Mesenchymal stem cell (in vitro differentiated cells and primary cell): ENCODE data around the gene BCL2A1.

Experiments used
- DNase-seq: peaks from one replicate; pipeline ENCODE4 v3.0.0-alpha.2; 2013
- H2AFZ ChIP-seq: one replicate; pipeline ENCODE4 v1.6.1; 2013; ENCODE audit warnings: low read depth, mild to moderate bottlenecking, control low read depth, inconsistent platforms, low read length, moderate library complexity
- H2AK5ac ChIP-seq: 2 replicates; pipeline ENCODE4 v1.6.1; 2013; ENCODE audit warnings: low read length, moderate library complexity, mild to moderate bottlenecking, inconsistent platforms; ENCODE audit not compliant: severe bottlenecking
- H2BK120ac ChIP-seq: one replicate; pipeline ENCODE4 v1.6.1; 2013; ENCODE audit warnings: low read depth, mild to moderate bottlenecking, inconsistent platforms, low read length, moderate library complexity
- H2BK12ac ChIP-seq, 2 experiments: one replicate each; pipeline ENCODE4 v1.6.1; 2013; ENCODE audit warnings: inconsistent platforms in 2 of 2, low read length in 2 of 2, mild to moderate bottlenecking in 2 of 2, moderate library complexity in 2 of 2, control low read depth in 1 of 2
- H2BK15ac ChIP-seq: one replicate; pipeline ENCODE4 v1.6.1; 2013; ENCODE audit warnings: mild to moderate bottlenecking, low read depth, inconsistent platforms; ENCODE audit not compliant: poor library complexity, severe bottlenecking
- H2BK5ac ChIP-seq: 2 replicates; pipeline ENCODE4 v1.6.1; 2013; ENCODE audit warnings: low read depth, mild to moderate bottlenecking, low read length, control low read depth, inconsistent platforms; ENCODE audit not compliant: poor library complexity, severe bottlenecking
- H3K14ac ChIP-seq, 2 experiments: one replicate each; pipeline ENCODE4 v1.6.1; 2013; ENCODE audit warnings: inconsistent platforms in 2 of 2, low read length in 2 of 2, control low read depth in 1 of 2, mild to moderate bottlenecking in 1 of 2, moderate library complexity in 1 of 2
- H3K18ac ChIP-seq, 2 experiments: one replicate each; pipeline ENCODE4 v1.6.1; 2013; ENCODE audit warnings: inconsistent platforms in 2 of 2, low read length in 2 of 2, control low read depth in 1 of 2, low read depth in 1 of 2, mild to moderate bottlenecking in 1 of 2
- H3K23ac ChIP-seq, 2 experiments: one replicate each; pipeline ENCODE4 v1.6.1; 2013; ENCODE audit warnings: inconsistent platforms in 2 of 2, low read length in 2 of 2, mild to moderate bottlenecking in 2 of 2, moderate library complexity in 2 of 2, control low read depth in 1 of 2
- H3K27ac ChIP-seq: 2 replicates; pipeline ENCODE4 v1.5.1; 2013; ENCODE audit warnings: mild to moderate bottlenecking, moderate library complexity, low read length, control low read depth, inconsistent platforms; ENCODE audit not compliant: poor library complexity, severe bottlenecking
- H3K27me3 ChIP-seq, 2 experiments: 2 replicates each; pipeline versions ENCODE4 v1.6.1 to v1.7.0; 2013; ENCODE audit warnings: low read length in 2 of 2, mild to moderate bottlenecking in 2 of 2, moderate library complexity in 2 of 2, control low read depth in 1 of 2, inconsistent platforms in 1 of 2; ENCODE audit not compliant: control insufficient read depth in 1 of 2, insufficient read depth in 1 of 2
- H3K36me3 ChIP-seq, 2 experiments: 2 replicates each; pipeline versions ENCODE4 v1.6.1 to v1.7.0; 2013; ENCODE audit warnings: low read length in 2 of 2, control low read depth in 1 of 2, inconsistent platforms in 1 of 2, low read depth in 1 of 2, mild to moderate bottlenecking in 1 of 2; ENCODE audit not compliant: insufficient read depth in 2 of 2, control insufficient read depth in 1 of 2
- H3K4ac ChIP-seq, 2 experiments: one replicate each; pipeline ENCODE4 v1.6.1; 2013; ENCODE audit warnings: inconsistent platforms in 2 of 2, low read length in 2 of 2, mild to moderate bottlenecking in 2 of 2, moderate library complexity in 2 of 2, control low read depth in 1 of 2, low read depth in 1 of 2
- H3K4me1 ChIP-seq: 2 replicates; pipeline ENCODE4 v1.6.1; 2013; ENCODE audit warnings: low read depth, low read length, control low read depth; ENCODE audit not compliant: control insufficient read depth, insufficient read depth
- H3K4me2 ChIP-seq: 2 replicates; pipeline ENCODE4 v1.6.1; 2013; ENCODE audit warnings: low read length, mild to moderate bottlenecking, inconsistent platforms; ENCODE audit not compliant: poor library complexity, severe bottlenecking
- H3K4me3 ChIP-seq, 2 experiments: 2 replicates each; pipeline versions ENCODE4 v1.5.1 to v1.7.0; 2013; ENCODE audit warnings: low read length in 2 of 2, mild to moderate bottlenecking in 2 of 2, control low read depth in 1 of 2, low read depth in 1 of 2; ENCODE audit not compliant: insufficient read depth in 1 of 2
- H3K79me1 ChIP-seq: replicated peaks from 2 replicates; pipeline ENCODE4 v1.6.1; 2013; ENCODE audit warnings: mild to moderate bottlenecking, control low read depth, low read length, inconsistent platforms; ENCODE audit not compliant: poor library complexity, severe bottlenecking
- H3K9ac ChIP-seq: 2 replicates; pipeline ENCODE4 v1.7.0; 2013; ENCODE audit warnings: mild to moderate bottlenecking, low read length, moderate library complexity
- H3K9me3 ChIP-seq: 2 replicates; pipeline ENCODE4 v1.7.0; 2013; ENCODE audit warnings: mild to moderate bottlenecking, low read length; ENCODE audit not compliant: control insufficient read depth
- H4K8ac ChIP-seq: one replicate; pipeline ENCODE4 v1.6.1; 2013; ENCODE audit warnings: inconsistent platforms, mild to moderate bottlenecking, low read length, moderate library complexity
- H4K91ac ChIP-seq: one replicate; pipeline ENCODE4 v1.6.1; 2013; ENCODE audit warnings: mild to moderate bottlenecking, low read length, inconsistent platforms
- WGBS: methylation state at CpG from one replicate; pipeline ENCODE4 v1.1.7; 2013; ENCODE audit warnings: mixed read lengths; 5-methylcytosine and 5-hydroxymethylcytosine counted together

BCL2A1 gene

DNA sequence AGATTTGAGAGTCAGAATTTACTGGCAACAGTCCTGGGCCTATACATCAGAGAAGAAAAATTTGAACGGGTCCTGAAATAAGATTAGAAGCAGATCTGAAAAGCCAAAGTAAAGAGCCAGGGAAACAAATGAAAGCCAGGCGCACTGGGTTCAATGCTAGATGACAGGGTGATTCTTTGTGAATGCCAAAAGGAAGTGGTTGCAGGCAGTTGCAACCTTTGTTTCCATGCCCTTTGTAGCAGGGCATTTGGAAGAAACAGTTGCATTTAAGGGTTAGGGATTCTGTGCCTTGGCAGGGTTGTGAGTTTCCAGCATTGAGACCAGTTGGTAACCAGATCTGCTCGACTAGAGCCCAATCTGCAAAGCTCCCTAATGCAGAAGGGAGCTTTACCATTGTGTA is 37.8 kb downstream of the BCL2A1 start:
- no peaks in the 10 kb centered on the region for H3K9me3 ChIP-seq
- no peak overlapping the region for H4K8ac ChIP-seq
- no peak overlapping the region for H2AFZ ChIP-seq
- no peak overlapping the region for H2BK5ac ChIP-seq
- no peak overlapping the region for H3K14ac ChIP-seq
- H3K4ac ChIP-seq: no peak overlapping the region
- no peak overlapping the region for H3K18ac ChIP-seq
- H2BK120ac ChIP-seq: no peak overlapping the region
- H3K4me2 ChIP-seq: no peak overlapping the region
- H3K27me3 ChIP-seq: peaks cover 9 to 10% of the 10 kb centered on the region in 2 experiments
- no peak overlapping the region for H2BK15ac ChIP-seq
- no peak overlapping the region for H3K27ac ChIP-seq
- no peak overlapping the region for H2AK5ac ChIP-seq
- no peak overlapping the region for H3K4me3 ChIP-seq
- WGBS: 93% methylated on average over 2 of the region's 3 CpGs
- H3K36me3 ChIP-seq: no peaks in the 10 kb centered on the region
- no peak overlapping the region for H4K91ac ChIP-seq
- no peaks in the 10 kb centered on the region for H3K4me1 ChIP-seq
- H2BK12ac ChIP-seq: no peak overlapping the region
- no peak overlapping the region for H3K23ac ChIP-seq
- no peak overlapping the region for H3K9ac ChIP-seq
- H3K79me1 ChIP-seq: no peaks in the 10 kb centered on the region
- DNase-seq: no peak

DNA sequence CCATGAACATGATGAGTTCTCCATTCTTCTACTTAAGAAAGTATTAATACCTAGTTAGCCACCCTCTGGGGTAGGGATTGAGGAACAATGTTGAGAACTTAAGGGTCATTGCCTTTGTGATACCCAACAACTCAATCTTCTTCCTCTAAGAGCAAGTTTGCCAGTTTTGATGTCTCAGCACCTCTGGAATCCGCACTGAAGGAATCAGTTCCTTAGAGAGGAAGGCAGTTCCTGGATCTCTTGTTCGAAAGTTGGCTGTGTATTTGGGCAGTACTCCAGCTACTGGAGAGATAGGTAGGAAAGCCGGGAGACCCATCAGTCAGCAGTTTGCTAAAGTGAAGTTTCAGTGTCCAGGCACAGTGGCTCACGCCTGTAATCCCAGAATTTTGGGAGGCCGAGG is 38.5 kb downstream of the BCL2A1 start:
- H3K9me3 ChIP-seq: no peaks in the 10 kb centered on the region
- no peaks in the 10 kb centered on the region for H3K36me3 ChIP-seq
- no peak overlapping the region for H4K8ac ChIP-seq
- H2BK12ac ChIP-seq: no peak overlapping the region
- H3K9ac ChIP-seq: no peak overlapping the region
- H3K23ac ChIP-seq: no peak overlapping the region
- H3K4me1 ChIP-seq: no peaks in the 10 kb centered on the region
- H3K14ac ChIP-seq: no peak overlapping the region
- H2AFZ ChIP-seq: no peak overlapping the region
- no peak overlapping the region for H2BK5ac ChIP-seq
- H2AK5ac ChIP-seq: no peak overlapping the region
- H3K27me3 ChIP-seq: peaks cover 9 to 10% of the 10 kb centered on the region in 2 experiments
- no peaks in the 10 kb centered on the region for H3K79me1 ChIP-seq
- H3K18ac ChIP-seq: no peak overlapping the region
- no peak for DNase-seq
- H2BK15ac ChIP-seq: no peak overlapping the region
- H2BK120ac ChIP-seq: no peak overlapping the region
- H3K4me3 ChIP-seq: no peak overlapping the region
- no peak overlapping the region for H3K27ac ChIP-seq
- no peak overlapping the region for H3K4me2 ChIP-seq
- H3K4ac ChIP-seq: no peak overlapping the region
- 77% methylated on average over 5 of the region's 5 CpGs for WGBS
- no peak overlapping the region for H4K91ac ChIP-seq

DNA sequence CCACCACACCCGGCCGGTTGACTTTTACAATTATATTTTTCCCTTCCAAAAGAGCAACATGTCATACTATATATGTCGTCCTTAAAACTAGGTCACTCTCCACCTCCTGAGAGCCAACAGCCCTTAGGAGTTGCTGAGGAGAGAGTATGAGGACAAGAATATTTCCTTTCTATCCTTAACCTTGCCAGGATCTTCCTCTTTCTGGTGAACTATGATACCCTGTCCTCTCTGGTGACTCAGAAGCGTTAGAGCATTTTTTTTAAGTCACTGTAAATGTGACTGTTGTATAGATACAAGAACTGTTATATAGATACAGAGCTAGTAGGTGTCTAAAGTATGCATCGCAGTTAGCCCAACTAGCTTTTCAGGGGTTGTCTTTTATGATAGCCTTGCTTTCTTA is 40.5 kb downstream of the BCL2A1 start:
- no peak overlapping the region for H3K9ac ChIP-seq
- no peak overlapping the region for H2AFZ ChIP-seq
- no peak overlapping the region for H4K91ac ChIP-seq
- peaks cover 9 to 10% of the 10 kb centered on the region in 2 experiments for H3K27me3 ChIP-seq
- no peak overlapping the region for H3K4ac ChIP-seq
- no peak overlapping the region for H3K23ac ChIP-seq
- no peak overlapping the region for H4K8ac ChIP-seq
- no peak overlapping the region for H3K14ac ChIP-seq
- 80% methylated on average over 2 of the region's 5 CpGs for WGBS
- no peaks in the 10 kb centered on the region for H3K79me1 ChIP-seq
- H3K18ac ChIP-seq: no peak overlapping the region
- no peak overlapping the region for H2BK5ac ChIP-seq
- DNase-seq: no peak
- no peak overlapping the region for H3K27ac ChIP-seq
- no peak overlapping the region for H2AK5ac ChIP-seq
- no peak overlapping the region for H2BK120ac ChIP-seq
- no peak overlapping the region for H2BK15ac ChIP-seq
- no peaks in the 10 kb centered on the region for H3K9me3 ChIP-seq
- no peak overlapping the region for H3K4me2 ChIP-seq
- no peaks in the 10 kb centered on the region for H3K4me1 ChIP-seq
- no peak overlapping the region for H2BK12ac ChIP-seq
- no peaks in the 10 kb centered on the region for H3K36me3 ChIP-seq
- H3K4me3 ChIP-seq: no peak overlapping the region

DNA sequence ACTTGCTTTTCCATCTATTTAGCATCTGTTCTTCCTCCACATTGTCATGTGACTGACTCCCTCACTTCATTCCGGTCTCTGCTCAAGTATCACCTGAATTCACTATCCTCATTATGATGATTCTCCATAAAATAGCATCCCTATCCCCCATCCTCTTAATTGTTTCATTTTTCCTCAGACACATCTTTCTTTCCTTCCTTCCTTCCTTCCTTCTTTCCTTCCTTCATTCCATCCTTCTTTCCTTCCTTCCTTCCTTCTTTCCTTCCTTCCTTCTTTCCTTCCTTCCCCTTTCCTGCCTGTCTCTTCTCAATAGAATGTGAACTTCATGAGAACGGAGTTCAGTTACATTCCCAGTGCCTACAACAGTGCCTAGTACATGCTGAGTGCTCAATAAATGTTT is 41.6 kb downstream of the BCL2A1 start:
- Histone ChIP-seq H3K23ac (no peak overlapping the region), H3K36me3 (no peaks in the 10 kb centered on the region), H3K9me3 (no peaks in the 10 kb centered on the region), H4K91ac (no peak overlapping the region), H2AK5ac (no peak overlapping the region), H3K4me3 (no peak overlapping the region), H2BK120ac (no peak overlapping the region), H3K4ac (no peak overlapping the region), H2BK5ac (no peak overlapping the region), H3K14ac (no peak overlapping the region), H3K9ac (no peak overlapping the region), H3K27ac (no peak overlapping the region), H3K79me1 (peaks cover 3% of the 10 kb centered on the region), H2BK15ac (no peak overlapping the region), H3K18ac (no peak overlapping the region), H4K8ac (no peak overlapping the region), H3K27me3 (peaks cover 9 to 10% of the 10 kb centered on the region in 2 experiments), H2AFZ (no peak overlapping the region), H2BK12ac (no peak overlapping the region), H3K4me1 (peaks cover under 1% of the 10 kb centered on the region), H3K4me2 (no peak overlapping the region)
- no peak for DNase-seq
- 94% methylated on average over 2 of the region's 2 CpGs for WGBS
